ENCODE data around the gene TNIK.
"Not testable (repeated sequence)": the region's sequence is repeated elsewhere in the genome, so short reads cannot be mapped to it uniquely, and the experiment has no call there.

The TNIK gene

DNA sequence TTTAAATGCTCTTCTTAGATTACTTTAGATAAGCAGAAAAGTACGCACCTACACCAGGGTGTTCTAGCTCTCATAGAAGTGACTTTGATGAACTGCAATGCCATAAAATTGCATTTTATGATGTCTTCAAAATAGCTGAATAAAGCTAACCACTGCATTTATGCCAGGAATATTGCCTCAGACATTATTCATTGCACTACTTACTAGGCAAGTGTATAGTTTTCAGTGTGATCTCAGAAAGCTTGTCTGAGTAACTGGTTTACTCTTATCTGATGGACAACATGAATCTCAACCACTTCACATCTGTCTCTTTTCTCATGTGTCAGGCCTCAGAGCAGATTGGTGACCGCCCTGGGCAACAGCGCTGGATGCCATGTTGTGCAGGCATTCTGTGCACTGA, 314.4 kb downstream of the TNIK start:
- no peak for DNase-seq (ENCODE audit: low read depth in 4 of 4, low spot score in 1 of 4)

GRCh38 chr3:171142985-171143384, 317.2 kb downstream of the TNIK start:
- no peak for DNase-seq (ENCODE audit: low read depth in 4 of 4, low spot score in 1 of 4)

GRCh38 chr3:171140246-171140645, 320.0 kb downstream of the TNIK start:
- no peak for DNase-seq (ENCODE audit: low read depth in 4 of 4, low spot score in 1 of 4)

DNA sequence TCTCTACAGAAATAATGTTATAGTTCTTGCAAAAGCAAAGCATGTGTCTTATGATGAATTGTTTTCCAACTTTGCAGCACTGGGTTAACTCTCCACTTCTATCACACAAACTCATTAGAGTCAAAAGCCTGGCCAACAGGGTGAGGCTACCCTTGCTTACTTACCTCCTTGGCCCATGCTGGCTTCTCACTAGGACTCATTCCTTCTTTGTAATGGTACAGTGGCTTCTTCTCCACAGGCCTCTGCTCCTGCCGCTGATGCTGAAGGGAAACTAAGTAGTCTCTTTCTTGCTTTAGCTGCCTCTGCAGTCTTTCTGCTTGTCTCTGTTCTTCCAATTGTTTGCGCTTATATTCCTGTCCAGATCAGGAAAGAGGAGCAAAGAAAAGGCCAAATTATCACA, 322.2 kb downstream of the TNIK start:
- no peak for DNase-seq (ENCODE audit: low read depth in 4 of 4, low spot score in 1 of 4)

DNA sequence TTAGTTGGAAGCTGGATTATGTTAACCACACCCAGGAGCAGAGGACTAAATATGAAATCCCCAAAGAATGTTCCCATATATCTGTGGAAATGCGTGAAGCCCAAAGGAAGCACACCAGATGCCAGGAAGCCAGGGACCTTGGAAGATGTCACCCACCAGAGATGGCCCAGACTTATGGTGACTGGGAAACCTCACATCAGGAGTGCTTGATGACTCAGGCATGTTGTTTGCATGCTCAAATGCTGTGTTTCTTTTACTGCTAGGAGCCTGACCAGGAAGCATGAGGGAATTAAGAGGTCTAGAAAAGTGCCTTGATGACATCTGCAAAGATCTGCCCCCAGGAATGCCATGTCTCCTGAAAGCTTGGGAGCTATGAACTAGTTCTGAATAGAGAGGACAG, 324.7 kb downstream of the TNIK start:
- no peak for DNase-seq (ENCODE audit: low read depth in 4 of 4, low spot score in 1 of 4)

- no peak for DNase-seq (ENCODE audit: low read depth in 4 of 4, low spot score in 1 of 4)
Observed at GRCh38 chr3:171133796-171134569, 326.2 kb downstream of the TNIK start.

GRCh38 chr3:171133337-171133736, 326.9 kb downstream of the TNIK start:
- DNase-seq (ENCODE audit: low read depth in 4 of 4, low spot score in 1 of 4), result no peak

- no peak for DNase-seq (ENCODE audit: low read depth in 4 of 4, low spot score in 1 of 4)
Observed at GRCh38 chr3:171132873-171133272, 327.3 kb downstream of the TNIK start.

GRCh38 chr3:171129827-171130226, 330.4 kb downstream of the TNIK start:
- DNase-seq (ENCODE audit: low read depth in 4 of 4, low spot score in 1 of 4), result no peak

- no peak for DNase-seq (ENCODE audit: low read depth in 4 of 4, low spot score in 1 of 4)
Observed at GRCh38 chr3:171127611-171128010, 332.6 kb downstream of the TNIK start.

DNA sequence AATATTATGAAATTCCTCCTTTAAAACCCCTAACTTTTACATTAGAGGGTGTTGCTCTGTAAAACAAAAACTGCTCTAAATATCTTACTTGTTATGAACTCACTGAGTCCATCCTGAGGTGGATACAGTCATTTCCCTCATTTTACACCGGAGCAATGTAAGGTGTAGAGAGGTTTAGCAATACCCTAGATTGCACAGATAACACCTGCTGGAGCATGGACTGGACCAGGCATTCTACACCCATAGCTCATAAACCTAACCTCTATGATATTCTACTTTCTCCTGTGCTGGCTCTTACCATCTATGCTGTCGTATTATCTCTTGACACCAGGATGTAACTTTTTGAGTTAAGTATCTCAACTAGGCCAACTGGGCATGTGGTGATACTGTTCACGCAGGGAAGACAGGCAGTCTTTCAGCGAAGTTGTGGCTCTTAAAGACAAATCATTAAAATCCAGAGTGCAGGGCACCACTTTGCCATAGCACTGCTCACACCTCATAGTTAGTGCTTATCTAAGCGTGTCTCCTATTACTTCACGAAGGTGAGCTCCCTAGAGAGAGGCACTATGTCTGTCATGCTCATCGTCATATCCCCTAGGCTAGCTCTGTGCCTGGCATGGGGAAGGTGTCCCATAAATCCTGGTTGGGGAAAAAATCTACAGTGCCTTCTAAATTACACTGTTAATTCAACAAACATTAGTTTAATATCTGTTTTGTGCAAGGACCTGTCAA, 333.6 kb downstream of the TNIK start:
- no peak for DNase-seq (ENCODE audit: low read depth in 4 of 4, low spot score in 1 of 4)

GRCh38 chr3:171125010-171125409, 335.2 kb downstream of the TNIK start:
- no peak for DNase-seq (ENCODE audit: low read depth in 4 of 4, low spot score in 1 of 4)

DNA sequence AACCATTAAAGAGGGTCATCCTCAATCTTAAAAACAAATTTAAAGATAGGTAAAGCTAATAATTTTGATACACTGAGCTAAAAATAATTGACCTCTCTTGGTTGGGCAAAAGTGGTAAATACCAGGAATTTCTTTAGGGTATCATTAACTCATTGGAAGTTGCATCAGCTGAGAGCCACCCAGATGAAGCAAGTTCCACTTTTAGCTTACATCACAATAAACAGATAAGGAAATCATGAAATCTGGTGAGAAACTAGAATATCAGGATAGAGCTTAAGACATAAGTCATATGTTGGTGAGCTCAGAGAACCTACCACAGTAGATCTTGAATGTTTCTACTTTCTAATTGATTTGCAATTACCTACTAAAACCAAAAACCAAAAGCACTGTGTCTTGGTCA, 336.3 kb downstream of the TNIK start:
- no peak for DNase-seq (ENCODE audit: low read depth in 4 of 4, low spot score in 1 of 4)

- DNase-seq (ENCODE audit: low read depth in 4 of 4, low spot score in 1 of 4), result no peak
Observed at GRCh38 chr3:171122861-171123260, 337.3 kb downstream of the TNIK start.

DNA sequence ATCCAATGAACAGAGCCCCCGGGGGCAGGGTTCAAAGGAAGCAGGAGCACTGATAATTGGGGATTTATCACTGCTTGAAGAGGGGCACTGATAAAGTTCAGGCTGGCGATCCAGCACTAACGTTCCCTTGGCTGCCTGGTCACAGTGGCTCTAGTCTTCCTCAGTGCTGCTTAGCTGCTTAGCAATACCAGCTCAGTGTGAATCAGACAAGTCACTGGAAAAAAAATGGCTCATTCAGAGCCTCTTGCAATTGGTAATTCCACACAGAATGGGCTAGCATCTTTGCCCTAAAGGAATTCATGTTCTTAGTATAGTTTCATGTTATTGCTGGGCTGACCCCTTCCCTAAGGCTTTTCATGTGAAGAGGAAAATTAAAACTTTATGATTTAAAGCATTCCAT, 338.0 kb downstream of the TNIK start:
- no peak for DNase-seq (ENCODE audit: low read depth in 4 of 4, low spot score in 1 of 4)

- no peak for DNase-seq (ENCODE audit: low read depth in 4 of 4, low spot score in 1 of 4)
Observed at GRCh38 chr3:171121801-171122200, 338.4 kb downstream of the TNIK start.

- not testable (repeated sequence) for DNase-seq (ENCODE audit: low read depth in 4 of 4, low spot score in 1 of 4)
Observed at GRCh38 chr3:171119402-171119801, 340.8 kb downstream of the TNIK start.

GRCh38 chr3:171118993-171119392, 341.2 kb downstream of the TNIK start:
- not testable (repeated sequence) for DNase-seq (ENCODE audit: low read depth in 4 of 4, low spot score in 1 of 4)

DNA sequence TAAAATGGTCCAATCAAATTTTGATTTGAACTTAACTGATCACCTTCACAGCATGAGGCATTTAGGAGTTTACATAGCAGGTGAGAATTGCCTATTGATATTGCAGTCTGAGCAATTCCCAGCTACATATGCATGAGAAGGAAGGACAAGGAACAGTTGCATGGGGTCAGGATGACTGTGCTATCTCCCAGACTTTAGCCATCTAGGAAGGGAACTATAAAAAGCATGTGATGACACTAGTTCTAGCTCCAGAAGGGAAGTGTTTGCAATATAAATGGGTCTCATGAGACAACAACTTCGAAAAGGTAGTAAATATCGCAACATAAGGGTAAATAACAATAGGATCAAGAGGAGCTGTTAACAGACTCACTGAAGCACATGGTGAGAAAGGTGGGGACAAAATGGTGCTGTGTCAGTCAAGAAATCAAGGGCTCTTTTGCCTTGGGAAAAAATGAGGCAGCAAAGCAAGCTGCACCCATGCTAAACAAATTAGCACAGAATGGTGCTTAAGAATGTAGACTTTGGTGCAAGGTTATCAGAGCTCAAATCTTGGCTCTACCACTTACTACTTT, 343.3 kb downstream of the TNIK start:
- DNase-seq (ENCODE audit: low read depth in 4 of 4, low spot score in 1 of 4), result no peak

DNA sequence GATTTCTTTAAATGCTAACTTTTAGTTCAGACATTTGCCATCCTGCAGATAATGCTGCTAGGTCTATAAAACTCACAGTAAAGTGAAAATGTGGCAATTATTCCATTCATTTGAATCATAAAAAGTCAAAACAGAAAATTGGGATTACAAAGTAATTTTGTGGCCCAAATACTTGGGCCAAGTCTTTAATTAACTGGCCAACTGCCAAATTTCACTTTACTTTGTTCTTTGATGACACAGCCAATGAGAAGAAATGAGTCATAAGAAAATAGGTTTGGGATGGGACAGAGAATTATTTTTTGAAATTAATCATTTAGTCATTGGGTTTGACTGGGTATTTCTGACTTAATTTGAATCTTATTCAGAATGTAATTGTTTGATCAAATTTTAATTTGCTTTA, 343.8 kb downstream of the TNIK start:
- no peak for DNase-seq (ENCODE audit: low read depth in 4 of 4, low spot score in 1 of 4)

GRCh38 chr3:171115667-171116066, 344.5 kb downstream of the TNIK start:
- DNase-seq (ENCODE audit: low read depth in 4 of 4, low spot score in 1 of 4), result no peak

- DNase-seq (ENCODE audit: low read depth in 4 of 4, low spot score in 1 of 4), result no peak
Observed at GRCh38 chr3:171113716-171114115, 346.5 kb downstream of the TNIK start.

All from stimulated activated CD4-positive, alpha-beta T cell treated with anti-CD3 and anti-CD28 coated beads, Interleukin-1b, Interleukin-23, amount 100 ng/mL, for 24 hours (primary cell).